GM19351 (cell line): ENCODE results near the gene MYO9A.
"Not testable (repeated sequence)": the region's sequence is repeated elsewhere in the genome, so short reads cannot be mapped to it uniquely, and the experiment has no call there.

ENCODE experiments used
- ATAC-seq: cut with Tn5 transposase; IDR thresholded peaks from one replicate; pipeline ENCODE4 v1.9.1; 2021; ENCODE audit warnings: mild to moderate bottlenecking, moderate library complexity; ENCODE audit not compliant: unreplicated experiment

The MYO9A gene

DNA sequence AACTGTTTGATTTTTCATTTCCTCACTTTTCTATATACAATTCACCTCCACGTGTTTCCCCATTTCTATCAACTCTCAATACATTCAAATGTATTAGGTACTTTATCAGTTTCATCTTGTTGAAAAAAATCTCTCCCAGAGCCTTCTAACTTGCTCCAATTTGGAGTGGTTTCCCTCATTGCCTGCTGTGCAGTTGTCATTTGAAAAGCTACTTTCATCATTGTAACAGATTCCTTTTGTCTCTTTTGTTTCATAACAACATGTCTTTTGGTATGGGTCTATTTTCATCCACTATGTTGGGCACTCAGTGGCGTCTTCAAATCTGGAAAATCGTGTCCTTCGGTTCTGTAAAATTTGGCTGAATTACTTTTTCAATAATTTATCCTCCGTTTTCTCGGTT lies 232.6 kb downstream of the MYO9A start:
- ATAC-seq: no peak

DNA sequence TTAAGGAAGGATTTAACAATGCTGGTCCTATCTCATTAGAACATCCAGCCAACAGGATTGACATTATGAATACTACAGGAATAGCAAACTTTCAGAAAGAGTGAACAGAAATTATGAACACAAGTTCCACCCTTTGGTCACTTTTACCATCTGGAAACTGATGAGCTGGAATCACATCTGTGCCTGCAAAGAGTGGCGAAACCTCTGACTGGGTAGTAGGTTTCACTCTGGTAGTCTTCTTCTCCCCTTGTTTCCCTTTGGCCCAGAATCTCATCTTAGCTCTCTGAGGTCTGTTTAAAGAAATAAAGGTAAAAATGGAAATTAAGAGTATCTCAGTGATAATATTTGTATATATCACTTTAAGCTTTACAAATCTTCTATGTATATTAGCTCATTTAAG lies 234.5 kb downstream of the MYO9A start:
- no peak for ATAC-seq

DNA sequence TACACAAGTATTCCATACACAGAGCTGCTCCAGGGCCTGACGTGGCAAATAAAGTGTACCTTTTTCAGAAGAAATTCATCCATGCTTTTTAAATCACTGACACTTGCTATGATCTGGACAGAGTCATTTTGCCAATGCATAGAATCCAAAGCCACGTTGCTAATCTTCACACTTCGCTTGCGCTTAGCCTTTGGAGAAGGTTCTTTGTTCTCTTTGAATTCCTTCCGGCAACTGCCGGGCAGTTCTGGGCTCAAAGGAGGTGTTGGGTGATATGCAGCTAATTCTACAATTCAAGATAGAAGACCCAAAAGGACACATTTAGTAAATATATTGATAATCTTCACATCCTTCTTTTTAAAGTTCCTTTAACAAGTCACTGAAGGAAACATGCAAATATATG lies 237.7 kb downstream of the MYO9A start:
- ATAC-seq: no peak

DNA sequence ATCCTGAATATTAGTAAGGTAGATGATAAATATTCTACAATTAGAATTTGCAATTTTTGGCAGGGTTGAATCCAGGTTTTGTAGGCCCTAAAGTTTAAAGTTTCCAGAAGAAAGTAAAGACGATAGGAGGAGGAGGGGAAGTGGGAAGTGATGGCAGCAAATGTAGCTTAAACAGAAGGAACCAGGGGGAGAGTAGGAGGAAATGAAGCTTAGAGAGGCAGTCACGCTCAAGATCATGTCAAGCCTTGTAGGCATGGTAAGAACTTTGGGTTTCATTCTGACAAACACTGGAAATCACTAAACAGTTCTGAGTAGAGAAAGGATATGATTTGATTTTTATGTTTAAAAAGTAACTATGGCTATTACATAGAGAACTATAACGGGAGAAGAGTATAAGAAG lies 243.7 kb downstream of the MYO9A start:
- no peak for ATAC-seq

DNA sequence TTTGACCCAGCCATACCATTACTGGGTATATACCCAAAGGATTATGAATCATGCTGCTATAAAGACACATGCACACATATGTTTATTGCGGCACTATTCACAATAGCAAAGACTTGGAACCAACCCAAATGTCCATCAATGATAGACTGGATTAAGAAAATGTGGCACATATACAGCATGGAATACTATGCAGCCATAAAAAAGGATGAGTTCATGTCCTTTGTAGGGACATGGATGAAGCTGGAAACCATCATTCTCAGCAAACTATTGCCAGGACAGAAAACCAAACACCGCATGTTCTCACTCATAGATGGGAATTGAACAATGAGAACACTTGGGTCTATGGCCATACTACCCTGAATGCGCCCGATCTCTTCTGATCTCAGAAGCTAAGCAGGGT lies 259.7 kb downstream of the MYO9A start:
- ATAC-seq: not testable (repeated sequence)

DNA sequence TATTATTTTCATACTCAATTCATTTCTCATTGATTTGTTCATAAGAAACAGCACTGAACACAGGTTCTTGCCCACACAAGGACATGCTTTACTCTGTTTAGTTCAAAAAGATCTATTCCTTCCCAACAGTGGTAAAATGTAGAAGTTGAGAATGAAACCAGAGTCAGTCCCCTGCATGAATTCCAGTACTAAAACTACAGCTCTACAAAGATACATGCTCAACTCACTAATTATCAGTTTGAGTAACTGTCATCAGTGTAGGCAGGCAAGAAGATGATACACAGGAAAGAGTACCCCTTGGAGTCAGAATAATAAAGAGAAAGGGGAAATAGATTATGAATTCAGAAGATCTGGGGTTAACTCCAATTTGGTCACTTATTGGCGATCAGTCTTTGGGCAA lies 264.4 kb downstream of the MYO9A start:
- no peak for ATAC-seq

DNA sequence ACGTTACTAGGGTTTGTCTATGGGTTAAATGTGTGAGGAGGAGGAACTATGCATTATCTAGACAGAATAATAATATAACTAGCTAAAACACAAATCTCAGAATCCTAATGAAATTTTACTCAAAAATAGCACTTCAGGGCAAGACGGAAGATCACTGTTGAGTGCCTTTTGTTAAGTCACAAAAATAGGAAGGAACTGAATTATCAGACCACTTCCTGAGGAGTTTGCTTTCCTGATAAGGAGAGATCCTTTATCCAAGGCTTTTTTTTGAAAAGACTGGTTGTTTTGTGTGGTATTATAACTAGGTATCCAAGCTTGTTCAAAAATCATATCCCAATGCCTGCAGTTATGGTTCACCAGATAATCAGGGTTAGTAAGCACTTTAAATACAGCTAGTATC lies 273.0 kb downstream of the MYO9A start:
- ATAC-seq: no peak

DNA sequence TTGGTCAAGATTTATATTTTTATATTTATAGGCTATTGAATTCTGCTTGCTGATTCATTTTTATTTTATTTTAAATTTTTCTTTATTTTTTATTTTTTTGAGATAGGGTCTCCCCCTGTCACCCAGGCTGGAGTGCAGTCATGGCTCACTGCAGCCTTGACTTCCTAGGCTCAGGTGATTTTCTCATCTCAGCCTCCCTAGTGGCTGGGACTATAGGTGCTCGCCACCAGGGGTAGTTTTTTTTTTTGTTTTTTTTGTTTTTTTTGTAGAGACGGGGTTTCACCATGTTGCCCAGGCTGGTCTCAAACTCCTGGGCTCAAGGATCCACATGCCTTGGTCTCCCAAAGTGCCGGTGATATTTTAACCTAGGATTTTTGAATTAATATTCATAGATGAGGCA lies 276.4 kb downstream of the MYO9A start:
- ATAC-seq: no peak

DNA sequence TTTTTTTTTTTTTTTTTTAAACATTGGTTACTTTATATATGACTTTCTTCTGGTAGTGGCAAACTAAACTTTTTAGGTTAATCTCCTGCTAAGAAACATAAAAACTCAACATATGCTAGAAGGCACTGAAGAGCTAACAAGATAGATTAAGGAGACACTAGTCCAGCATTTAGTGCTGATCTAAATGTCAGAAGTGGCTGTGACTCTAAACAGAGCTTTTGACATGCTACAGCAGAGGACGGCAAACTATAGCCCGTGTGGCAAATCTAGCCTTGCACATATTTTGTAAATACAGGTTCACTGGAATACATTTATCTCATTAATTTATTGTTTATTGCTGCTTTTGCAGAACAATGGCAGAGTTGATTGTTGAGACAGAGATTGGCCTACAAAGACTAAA lies 287.0 kb downstream of the MYO9A start:
- no peak for ATAC-seq

DNA sequence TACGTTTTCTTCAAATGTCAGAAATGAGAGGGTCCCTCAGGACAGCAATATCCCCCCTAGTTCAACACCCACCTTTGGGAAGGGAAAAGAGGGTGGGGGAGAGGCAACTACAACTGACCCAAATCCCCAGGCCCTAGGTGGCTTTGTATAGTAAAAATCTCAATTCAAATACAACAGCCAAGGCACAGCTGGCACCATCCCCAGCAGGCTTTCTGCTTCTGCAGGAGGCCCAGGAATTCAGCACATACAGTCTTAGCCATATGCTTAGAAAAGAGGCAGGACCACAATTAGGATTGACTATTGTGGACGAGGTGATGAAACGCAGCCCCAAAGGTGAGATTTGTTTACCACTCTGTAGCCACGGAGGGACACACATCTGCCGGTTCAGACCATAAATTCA lies 291.8 kb downstream of the MYO9A start:
- no peak for ATAC-seq

DNA sequence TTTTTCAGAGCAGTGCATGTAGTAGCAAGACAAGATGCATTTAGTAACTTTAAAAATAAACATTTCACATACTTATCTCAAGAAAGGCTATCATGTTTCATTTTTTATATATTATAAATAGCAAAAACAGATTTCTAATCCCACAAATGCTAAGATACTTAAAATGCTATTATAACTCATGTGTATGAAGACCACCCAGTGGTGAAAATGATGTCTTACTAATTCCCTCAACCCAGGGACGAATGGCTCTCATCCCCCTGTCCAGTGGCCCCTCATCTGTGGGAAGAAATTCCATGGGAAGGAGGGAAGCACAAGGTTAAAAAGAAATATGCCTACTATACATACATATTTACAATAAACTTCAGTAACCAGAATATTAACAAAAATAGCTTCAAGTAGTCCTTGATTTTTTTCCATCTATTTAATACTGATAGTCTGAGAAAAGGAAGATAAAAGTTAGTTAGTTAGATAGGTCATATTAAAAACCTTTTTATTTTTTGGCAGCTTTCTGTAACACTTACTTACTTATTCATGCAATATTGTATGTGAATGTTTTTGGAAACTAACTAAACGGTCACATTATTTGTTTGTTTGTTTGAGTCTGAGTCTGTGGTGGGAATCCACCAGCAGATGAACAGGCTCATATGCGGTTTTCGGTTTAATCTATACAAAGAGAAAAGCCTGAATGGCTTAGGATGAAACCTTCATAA lies 292.8 kb downstream of the MYO9A start:
- no peak for ATAC-seq

DNA sequence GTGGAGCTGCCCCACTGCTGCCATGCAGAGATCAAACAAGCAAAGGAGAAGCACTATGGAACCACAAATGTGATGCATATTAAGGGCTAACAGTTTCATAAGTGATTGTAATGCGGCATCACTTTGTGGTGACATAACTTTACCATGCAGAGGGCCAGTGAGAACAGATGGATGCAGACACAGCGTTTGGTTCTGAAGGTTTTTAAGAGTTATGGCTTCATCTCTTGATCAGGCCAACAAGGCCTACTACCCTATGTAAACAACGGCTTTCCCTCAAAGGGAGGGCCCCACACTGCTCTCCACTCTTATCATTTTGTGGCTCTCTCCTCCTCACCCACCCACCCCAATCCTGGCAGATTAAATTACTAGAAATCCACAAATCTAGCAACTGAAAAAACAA lies 294.1 kb downstream of the MYO9A start:
- ATAC-seq: no peak

DNA sequence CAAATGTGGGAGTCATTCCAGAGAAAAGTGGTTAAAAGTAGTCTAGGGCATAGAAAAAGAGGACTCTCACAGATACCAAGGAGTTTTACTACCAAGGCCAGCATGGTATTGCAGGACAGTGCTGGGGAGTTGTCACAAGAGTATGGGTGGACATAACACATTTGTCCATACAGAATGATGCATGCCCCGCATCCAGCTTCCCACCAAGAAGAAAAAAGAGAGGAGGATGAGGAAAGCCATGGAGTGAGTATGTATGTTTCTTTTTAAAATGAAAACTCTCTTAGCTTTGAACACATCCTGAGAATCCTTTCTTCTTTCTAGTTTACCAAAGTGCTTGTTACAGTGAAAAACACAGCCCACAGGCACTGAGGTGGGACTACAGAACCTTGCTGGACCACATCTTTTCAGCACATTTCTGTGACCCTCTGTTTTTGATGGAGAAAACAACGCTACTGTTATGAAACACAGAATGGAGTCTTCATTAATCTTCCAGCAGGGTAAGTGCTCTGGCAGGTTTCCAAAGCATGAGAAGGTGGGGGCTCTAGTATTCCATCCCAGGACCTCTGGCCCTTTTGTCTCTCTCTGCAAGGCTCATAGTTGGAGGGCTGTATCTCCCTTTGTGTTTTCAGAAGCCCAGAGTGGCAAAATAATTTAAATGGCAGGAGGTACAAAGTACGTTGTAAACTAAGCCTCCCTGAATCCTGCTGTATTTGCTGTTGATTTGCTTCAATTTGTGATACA lies 294.9 kb downstream of the MYO9A start:
- ATAC-seq: no peak

DNA sequence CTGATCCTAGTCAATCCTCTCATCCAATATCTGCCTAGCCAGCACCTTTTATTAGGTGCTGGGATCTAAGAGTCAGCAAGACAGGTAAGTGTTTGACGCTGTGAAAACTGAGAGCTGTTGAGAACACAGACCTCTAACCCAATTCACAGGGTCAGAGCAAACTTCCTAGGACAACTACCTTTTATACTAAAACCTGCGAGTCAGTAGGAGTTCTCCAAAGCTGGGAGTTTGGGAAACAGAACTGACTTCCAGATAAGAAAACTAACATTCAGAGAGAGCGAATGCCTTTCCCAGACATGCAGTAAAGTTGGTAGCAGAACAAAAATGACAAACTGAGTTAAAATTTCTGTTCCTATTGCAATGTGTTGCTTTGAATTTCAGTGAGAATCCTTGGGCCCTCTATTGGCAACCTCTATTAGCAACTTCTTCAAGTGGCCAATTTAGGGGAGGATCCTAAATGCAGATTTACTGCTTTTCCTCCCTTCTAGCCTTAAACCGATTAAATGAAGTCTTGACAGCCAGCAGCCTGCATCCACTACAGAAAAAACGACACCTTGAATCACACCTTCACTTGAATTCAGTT lies 296.3 kb downstream of the MYO9A start:
- no peak for ATAC-seq

DNA sequence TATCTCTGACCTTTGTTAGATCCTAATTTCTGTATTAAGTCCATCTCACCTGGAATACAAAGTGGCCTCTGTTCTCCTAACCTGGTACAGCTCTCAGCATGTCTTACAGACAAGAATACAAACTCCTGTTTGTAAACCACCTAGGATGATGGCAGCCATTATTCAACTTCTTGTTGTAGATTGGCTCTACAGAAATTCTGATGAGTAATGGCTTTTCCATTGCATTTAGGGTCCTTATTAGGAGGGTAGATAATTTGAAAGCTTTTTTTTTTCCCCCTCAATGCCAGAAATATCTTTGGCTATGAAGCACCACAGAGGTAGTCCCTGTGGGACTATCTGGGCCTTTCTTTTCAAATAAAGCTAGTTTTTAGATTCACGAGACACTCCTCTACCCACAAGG lies 297.8 kb downstream of the MYO9A start:
- ATAC-seq: no peak

DNA sequence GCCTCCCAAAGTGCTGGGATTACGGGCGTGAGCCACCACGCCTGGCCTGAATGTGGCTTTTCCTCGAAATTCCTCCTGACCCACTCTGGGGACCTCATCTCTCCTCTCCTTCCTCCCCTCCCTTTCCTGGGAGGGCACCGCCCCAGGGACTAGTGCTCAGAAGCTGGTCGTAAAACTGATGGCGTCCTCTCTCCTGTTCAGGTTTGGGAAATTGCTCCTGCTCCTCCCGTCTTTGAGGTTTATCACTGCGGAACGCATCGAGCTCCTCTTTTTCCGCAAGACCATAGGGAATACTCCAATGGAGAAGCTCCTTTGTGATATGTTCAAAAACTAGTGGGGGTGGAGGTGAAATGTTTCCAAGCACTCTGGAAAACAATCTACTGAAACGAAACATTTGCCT lies 300.6 kb downstream of the MYO9A start:
- ATAC-seq: no peak

DNA sequence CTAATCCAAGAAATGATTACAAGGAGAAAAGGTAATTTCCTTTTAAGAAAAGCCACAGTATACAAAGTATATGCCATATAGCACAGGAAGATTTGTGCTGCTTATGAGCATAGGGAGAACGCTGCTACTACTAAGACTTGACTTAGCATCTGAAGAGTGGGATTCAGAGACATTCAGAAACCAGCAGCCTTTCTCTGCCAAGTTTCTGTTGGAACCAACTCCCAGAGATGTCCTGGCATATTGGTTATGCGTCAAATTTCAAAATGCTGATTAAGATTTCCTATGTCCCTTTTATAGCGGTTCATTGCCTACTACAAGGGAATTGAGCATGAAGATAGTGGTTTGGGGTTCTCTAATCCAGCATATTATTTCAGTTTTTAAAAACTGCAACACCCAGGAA lies 302.6 kb downstream of the MYO9A start:
- ATAC-seq: no peak

DNA sequence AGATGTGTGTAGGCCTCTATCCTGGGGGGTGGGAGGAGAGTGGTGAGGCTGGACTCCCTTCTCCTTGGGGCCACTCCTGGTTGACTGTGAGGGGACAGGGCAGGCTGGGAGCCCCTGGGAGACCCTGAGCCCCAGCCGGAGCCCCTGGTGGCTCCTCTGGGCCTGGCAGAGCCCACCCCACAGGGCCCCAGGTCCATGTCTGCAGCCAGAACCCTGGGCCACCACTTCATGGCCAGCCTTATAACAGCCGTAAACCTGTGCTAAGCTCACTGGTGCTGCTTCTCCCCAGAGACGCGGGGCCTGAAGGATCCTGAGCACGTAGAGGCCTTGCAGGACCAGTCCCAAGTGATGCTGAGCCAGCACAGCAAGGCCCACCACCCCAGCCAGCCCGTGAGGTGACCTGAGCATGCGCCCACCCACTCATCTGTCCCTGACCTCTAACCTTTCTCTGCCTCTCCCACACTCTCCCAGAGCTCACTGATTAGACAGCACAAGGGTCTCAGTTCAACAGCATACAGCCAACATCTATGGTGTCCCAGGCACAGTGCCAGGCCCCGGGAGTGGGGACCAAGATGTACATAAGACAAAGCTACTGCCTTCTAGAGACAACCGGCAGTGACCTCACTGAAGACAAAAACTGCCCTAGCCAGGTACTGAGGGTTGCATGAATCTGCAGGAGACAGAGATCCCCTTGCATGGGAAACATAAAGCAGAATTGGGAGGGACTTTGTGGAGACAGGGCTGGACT lies 304.1 kb downstream of the MYO9A start:
- no peak for ATAC-seq

DNA sequence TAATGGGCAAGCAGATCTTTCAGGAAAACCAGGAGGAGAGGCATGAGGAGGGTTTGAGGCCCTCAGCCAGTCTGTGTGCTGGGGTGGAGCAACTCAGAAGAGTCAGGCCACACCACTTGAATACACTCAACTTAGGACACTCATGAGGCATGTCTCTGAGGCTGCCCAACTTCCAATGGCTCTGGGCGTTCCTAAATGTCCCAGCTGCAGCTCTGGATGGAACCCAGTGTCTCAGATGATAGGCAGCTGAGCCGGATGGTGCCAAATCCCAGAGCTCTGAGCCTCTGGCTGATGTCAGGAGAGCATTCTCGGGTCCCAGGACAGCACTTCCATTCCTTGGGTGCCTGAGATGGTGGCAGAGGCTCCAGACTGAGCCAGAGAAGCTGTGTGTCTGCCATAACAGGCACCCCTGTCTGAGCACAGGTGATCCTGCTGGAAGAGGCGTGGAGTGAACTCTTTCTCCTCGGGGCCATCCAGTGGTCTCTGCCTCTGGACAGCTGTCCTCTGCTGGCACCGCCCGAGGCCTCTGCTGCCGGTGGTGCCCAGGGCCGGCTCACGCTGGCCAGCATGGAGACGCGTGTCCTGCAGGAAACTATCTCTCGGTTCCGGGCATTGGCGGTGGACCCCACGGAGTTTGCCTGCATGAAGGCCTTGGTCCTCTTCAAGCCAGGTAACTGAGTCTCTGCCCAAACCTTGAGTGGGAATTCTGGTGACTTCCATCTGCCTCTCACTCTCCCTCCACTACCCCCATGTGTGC lies 304.8 kb downstream of the MYO9A start:
- no peak for ATAC-seq

DNA sequence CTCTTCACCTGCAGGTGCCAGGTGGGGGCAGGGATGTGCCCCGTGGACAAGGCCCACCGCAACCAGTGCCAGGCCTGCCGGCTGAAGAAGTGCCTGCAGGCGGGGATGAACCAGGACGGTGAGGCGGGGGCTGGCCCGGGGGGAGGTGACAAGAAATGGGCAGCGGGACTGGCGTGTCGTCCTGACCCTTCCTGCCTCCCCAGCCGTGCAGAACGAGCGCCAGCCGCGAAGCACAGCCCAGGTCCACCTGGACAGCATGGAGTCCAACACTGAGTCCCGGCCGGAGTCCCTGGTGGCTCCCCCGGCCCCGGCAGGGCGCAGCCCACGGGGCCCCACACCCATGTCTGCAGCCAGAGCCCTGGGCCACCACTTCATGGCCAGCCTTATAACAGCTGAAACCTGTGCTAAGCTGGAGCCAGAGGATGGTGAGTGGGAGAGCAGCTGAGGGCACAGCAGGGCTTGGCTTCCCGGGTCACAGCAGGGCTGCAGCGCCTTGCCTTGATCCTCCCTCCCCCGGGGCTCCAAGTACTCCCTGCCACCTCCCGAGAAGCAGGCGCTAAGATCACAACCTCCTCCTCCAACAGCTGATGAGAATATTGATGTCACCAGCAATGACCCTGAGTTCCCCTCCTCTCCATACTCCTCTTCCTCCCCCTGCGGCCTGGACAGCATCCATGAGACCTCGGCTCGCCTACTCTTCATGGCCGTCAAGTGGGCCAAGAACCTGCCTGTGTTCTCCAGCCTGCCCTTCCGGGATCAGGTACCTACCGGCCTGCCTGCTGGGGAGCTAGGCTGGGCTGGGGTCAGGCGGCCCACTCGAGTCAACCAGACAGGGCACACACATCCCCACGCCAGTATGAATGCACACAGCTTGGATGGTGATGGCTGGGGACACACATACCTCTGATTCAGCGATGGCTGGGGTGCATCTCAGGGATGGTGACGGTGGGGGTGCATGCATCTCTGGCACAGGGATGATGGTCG lies 305.9 kb downstream of the MYO9A start:
- ATAC-seq: no peak
